Measurements from ENCODE around the gene KRTAP5-9. TPM values are rescaled to one million over a fixed set of nuclear protein-coding genes. Genes with fewer than 3 reads are reported as not detected.
"Not testable (repeated sequence)": the region's sequence is repeated elsewhere in the genome, so short reads cannot be mapped to it uniquely, and the experiment has no call there.

KRTAP5-9 gene
- total RNA-seq, 4 donors from 2014 or later = 1.3 to 2.0 TPM; not detected in 2

DNA sequence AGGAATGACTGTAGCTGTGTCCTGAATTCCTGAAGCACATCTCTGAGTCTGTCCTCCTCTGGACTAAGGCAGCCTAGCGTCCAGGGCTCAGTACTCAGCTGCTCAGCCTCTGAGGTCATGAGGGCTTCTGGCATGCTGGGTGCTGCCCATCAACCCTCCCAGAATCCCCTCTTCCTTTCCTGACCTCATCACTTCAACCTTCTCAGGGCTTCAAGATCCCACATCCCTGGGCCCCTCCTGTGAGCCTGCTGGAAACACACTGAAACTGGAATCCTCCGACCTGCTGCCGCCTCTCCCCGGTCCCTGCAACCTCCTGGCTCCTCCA, 9.6 kb upstream of the KRTAP5-9 start:
- Histone ChIP-seq H3K4me3 (no peak overlapping the region), H3K9me3 (no peaks in the 10 kb centered on the region), H3K4me1 (no peaks in the 10 kb centered on the region), H3K27me3 (no peaks in the 10 kb centered on the region), H3K27ac (no peak overlapping the region), H3K36me3 (no peaks in the 10 kb centered on the region)
- TF ChIP-seq POLR2A (IDR thresholded peaks at IDR 0.05) = no peak
- TF ChIP-seq, protein P1, sequence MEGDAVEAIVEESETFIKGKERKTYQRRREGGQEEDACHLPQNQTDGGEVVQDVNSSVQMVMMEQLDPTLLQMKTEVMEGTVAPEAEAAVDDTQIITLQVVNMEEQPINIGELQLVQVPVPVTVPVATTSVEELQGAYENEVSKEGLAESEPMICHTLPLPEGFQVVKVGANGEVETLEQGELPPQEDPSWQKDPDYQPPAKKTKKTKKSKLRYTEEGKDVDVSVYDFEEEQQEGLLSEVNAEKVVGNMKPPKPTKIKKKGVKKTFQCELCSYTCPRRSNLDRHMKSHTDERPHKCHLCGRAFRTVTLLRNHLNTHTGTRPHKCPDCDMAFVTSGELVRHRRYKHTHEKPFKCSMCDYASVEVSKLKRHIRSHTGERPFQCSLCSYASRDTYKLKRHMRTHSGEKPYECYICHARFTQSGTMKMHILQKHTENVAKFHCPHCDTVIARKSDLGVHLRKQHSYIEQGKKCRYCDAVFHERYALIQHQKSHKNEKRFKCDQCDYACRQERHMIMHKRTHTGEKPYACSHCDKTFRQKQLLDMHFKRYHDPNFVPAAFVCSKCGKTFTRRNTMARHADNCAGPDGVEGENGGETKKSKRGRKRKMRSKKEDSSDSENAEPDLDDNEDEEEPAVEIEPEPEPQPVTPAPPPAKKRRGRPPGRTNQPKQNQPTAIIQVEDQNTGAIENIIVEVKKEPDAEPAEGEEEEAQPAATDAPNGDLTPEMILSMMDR (IDR thresholded peaks at IDR 0.05) = no peak
- DNase-seq = peak in 1 of 3 donors; percentile 2

DNA sequence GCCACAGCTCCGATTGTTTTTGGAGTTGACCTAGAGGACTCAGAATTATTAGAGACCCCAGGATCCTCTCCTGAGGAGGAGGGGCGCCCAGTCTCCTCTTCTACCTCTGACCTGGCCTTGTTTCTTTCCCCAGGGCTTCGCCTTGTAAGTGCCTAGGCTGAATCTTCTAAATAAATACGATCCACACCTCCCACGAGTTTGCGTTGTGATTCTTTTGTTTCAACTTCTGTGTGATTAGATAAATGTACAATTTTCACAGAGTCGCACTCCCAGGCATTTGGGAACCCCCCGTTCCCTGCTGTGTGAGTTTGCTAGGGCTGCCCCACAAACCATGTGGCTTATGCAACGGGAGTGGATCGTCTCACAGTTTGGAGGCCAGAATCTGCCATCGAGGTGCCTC, 9.2 kb upstream of the KRTAP5-9 start:
- Histone ChIP-seq H3K27me3 (no peaks in the 10 kb centered on the region), H3K36me3 (no peaks in the 10 kb centered on the region), H3K4me3 (no peak overlapping the region), H3K27ac (no peak overlapping the region), H3K4me1 (no peaks in the 10 kb centered on the region), H3K9me3 (no peaks in the 10 kb centered on the region)
- peak in 1 of 3 donors; percentile 2 for DNase-seq
- TF ChIP-seq, protein P1 (IDR thresholded peaks at IDR 0.05) = no peak
- no peak for TF ChIP-seq POLR2A (IDR thresholded peaks at IDR 0.05)

DNA sequence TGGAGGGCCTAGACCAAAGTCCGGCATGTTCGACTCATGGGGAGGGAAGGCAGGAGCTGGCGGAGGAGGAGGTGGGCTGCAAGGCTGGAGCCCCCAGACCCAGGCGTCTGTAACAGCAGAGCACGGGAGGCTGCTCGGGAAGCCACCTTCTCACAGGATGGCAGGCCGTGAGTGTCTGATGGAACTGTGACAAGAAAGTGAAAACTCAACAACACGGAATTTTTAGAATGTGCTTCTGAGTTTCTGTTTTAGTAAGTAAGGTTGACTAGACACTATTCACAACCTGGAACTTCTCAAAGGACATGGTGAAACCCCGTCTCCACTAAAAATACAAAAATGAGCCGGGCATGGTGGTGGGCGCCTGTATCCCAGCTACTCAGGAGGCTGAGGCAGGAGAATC, 8.2 kb upstream of the KRTAP5-9 start:
- H3K27ac ChIP-seq, H3K4me1 ChIP-seq, H3K4me3 ChIP-seq, H3K27me3 ChIP-seq, H3K36me3 ChIP-seq, H3K9me3 ChIP-seq, DNase-seq: not testable (repeated sequence)

DNA sequence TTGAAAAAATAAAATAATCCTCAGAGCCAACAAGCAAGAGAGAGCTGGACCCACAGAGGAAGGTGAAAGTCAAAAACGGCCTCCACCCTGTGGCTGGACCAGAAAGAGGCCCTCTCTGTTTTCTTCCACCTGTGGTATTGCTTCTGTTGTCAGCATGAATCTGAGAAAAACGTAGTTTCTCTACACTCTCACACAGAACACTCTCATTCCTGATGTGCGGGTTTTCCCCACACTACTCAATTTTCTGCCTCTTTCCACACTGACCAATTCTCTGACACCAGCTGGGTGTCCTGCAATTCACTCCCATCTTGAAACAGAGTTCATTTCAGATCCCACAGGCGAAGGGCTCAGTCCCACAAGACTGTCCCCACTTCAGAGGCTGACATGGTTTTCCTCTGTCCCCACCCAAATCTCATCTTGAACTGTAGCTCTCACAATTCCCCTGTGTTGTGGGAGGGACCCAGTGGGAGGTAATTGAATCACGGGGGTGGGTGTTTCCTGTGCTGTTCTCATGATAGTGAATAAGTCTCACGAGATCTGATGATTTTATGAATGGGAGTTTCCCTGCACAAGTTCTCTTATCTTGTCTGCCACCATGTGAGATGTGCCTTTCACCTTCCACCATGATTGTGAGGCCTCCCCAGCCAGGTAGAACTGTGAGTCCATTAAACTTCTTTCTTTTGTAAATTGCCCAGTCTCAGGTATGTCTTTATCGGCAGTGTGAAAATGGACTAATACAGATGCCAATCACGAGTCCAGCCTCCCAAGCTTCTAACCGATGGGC, 7.5 kb upstream of the KRTAP5-9 start:
- H3K27me3 ChIP-seq, H3K9me3 ChIP-seq, H3K36me3 ChIP-seq, H3K4me3 ChIP-seq, H3K27ac ChIP-seq, H3K4me1 ChIP-seq: not testable (repeated sequence)
- DNase-seq = peak in 1 of 3 donors; percentile 28

DNA sequence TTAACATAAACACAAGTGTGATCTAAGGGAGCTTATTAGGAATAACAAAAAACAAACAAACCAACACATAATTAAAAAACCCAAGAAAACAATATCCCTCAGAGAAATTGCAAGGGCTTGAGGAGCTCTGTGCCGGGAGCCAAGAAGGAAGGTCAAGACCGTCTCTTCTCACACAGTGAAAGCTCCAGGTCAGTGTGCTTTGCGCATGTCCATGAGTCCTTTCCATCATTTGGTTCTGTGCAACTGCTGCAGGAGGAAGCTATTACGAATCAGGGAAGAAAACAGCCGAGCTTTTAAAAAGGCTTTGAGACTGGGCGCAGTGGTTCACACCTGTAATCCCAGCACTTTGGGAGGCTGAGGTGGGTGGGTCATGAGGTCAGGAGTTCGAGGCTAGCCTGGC, 5.8 kb upstream of the KRTAP5-9 start:
- H3K27ac ChIP-seq = no peak overlapping the region
- DNase-seq = no peak
- no peaks in the 10 kb centered on the region for H3K27me3 ChIP-seq
- no peak for TF ChIP-seq POLR2A (IDR thresholded peaks at IDR 0.05)
- TF ChIP-seq, protein P1 (IDR thresholded peaks at IDR 0.05) = no peak
- H3K4me1 ChIP-seq = no peaks in the 10 kb centered on the region
- no peaks in the 10 kb centered on the region for H3K9me3 ChIP-seq
- no peak overlapping the region for H3K4me3 ChIP-seq
- no peaks in the 10 kb centered on the region for H3K36me3 ChIP-seq

DNA sequence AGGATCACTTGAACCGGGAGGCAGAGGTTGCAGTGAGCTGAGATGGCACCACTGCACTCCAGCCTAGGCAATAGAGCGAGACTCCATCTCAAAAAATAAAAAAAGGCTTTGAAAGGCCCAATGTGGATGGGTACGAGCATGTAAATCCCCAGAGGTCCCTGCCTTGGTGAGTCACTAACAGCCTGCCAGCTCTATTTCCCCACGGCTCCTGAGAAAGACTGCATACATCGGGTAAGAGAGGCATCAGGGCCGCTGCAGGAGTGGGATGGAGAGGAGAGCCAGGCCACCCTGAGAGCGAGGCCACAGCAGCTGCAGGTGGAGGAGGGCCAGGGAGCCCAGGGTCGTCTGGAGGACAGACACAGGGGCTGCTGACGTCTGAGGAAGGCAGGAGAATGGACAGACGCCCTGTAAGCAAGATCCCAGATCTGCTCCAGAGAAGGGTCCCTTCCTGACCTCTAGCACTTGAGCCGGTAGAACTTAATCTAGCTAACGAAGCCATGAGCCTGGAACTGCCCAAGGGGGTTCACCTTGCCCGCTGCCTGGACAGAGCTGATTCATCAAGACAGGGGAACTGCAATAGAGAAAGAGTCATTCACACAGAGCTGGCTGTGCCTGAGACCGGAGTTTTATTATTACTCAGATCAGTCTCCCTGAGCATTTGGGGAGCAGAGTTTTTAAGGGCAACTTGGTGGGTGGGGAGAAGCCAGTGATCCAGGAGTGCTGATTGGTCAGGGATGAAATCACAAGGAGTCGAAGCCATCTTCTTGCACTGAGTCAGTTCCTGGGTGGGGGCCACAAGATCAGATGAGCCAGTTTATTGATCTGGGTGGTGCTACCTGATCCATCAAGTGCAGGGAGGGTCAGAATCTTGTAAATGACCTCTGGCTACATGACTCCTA, 5.1 kb upstream of the KRTAP5-9 start:
- no peaks in the 10 kb centered on the region for H3K27me3 ChIP-seq
- H3K36me3 ChIP-seq = no peaks in the 10 kb centered on the region
- no peaks in the 10 kb centered on the region for H3K9me3 ChIP-seq
- no peaks in the 10 kb centered on the region for H3K4me1 ChIP-seq
- TF ChIP-seq, protein P1 (IDR thresholded peaks at IDR 0.05) = no peak
- no peak for TF ChIP-seq POLR2A (IDR thresholded peaks at IDR 0.05)
- DNase-seq = no peak
- no peak overlapping the region for H3K27ac ChIP-seq
- no peak overlapping the region for H3K4me3 ChIP-seq
